ENCODE measurements around the gene SLC1A7. TPM values are rescaled to one million over a fixed set of nuclear protein-coding genes. Genes with fewer than 3 reads are reported as not detected.

The SLC1A7 gene
- total RNA-seq, 1 experiment from 2014 or later: not detected

- no peak for ATAC-seq
- ChIA-PET POLR2A (no interaction called here), CTCF (no interaction called here), RAD21 (ENCODE audit: low non-redundant PET in 1 of 2, low total read pairs in 2 of 2, uncharacterized antibody in 2 of 2, unreplicated experiment in 2 of 2) (no interaction called here)
- TF ChIP-seq SP1 (IDR thresholded peaks at IDR 0.05; ENCODE audit: low read depth): no peak
- TF ChIP-seq CBX3 (IDR thresholded peaks at IDR 0.05; ENCODE audit: low read depth): no peak
- TF ChIP-seq JUND (IDR thresholded peaks at IDR 0.05): no peak
- TF ChIP-seq POLR2AphosphoS5 (IDR thresholded peaks at IDR 0.05; ENCODE audit: low read depth, low read length): no peak
- TF ChIP-seq EZH2 (IDR thresholded peaks at IDR 0.05): no peak
- no peak for TF ChIP-seq CEBPB (IDR thresholded peaks at IDR 0.05; ENCODE audit: low read depth)
- no peak for TF ChIP-seq RAD21 (IDR thresholded peaks at IDR 0.05; ENCODE audit: low read depth)
- TF ChIP-seq TCF7L2 (IDR thresholded peaks at IDR 0.05; ENCODE audit: borderline replicate concordance, extremely low read depth, insufficient read depth, insufficient read length): no peak
- no peak for TF ChIP-seq EZH2phosphoT487 (IDR thresholded peaks at IDR 0.05; ENCODE audit: borderline replicate concordance)
- TF ChIP-seq POLR2A (IDR thresholded peaks at IDR 0.05; ENCODE audit: borderline replicate concordance, extremely low read depth, insufficient read depth, insufficient read length): no peak
- no peak for TF ChIP-seq ATF3 (IDR thresholded peaks at IDR 0.05)
- no peak for TF ChIP-seq EGR1 (IDR thresholded peaks at IDR 0.05; ENCODE audit: low read depth)
- TF ChIP-seq REST (IDR thresholded peaks at IDR 0.05; ENCODE audit: low read depth): no peak
- TF ChIP-seq YY1 (IDR thresholded peaks at IDR 0.05; ENCODE audit: extremely low read depth, insufficient replicate concordance, low read depth, low read length): no peak
- no peak for TF ChIP-seq SRF (IDR thresholded peaks at IDR 0.05; ENCODE audit: low read depth)
- no peak for TF ChIP-seq MAX (IDR thresholded peaks at IDR 0.05)
- Histone ChIP-seq H3K79me2 (ENCODE audit: insufficient read depth, low read length) (no peaks in the 10 kb centered on the region), H3K9me3 (ENCODE audit: control insufficient read depth in 1 of 2, insufficient read depth in 1 of 2, low read depth in 1 of 2, low read length in 2 of 2) (no peaks in the 10 kb centered on the region), H3K36me3 (ENCODE audit: control insufficient read depth in 1 of 2, insufficient read depth in 2 of 2, low read length in 2 of 2) (no peaks in the 10 kb centered on the region), H3K4me3 (replicated peaks in 1 of 2; ENCODE audit: low read depth in 1 of 2, low read length in 2 of 2) (no peak overlapping the region), H3K9ac (ENCODE audit: low read length) (no peak overlapping the region), H3K27ac (ENCODE audit: low read depth, low read length) (no peak overlapping the region), H4K20me1 (ENCODE audit: insufficient read depth) (no peaks in the 10 kb centered on the region), H3K9me2 (ENCODE audit: insufficient read depth) (no peaks in the 10 kb centered on the region), H2AFZ (ENCODE audit: low read depth, low read length, poor library complexity, severe bottlenecking) (no peak overlapping the region), H3K4me1 (ENCODE audit: control insufficient read depth in 1 of 2, insufficient read depth in 2 of 2, low read length in 2 of 2) (peaks cover 0 to 21% of the 10 kb centered on the region in 2 experiments; a peak in 2 of 4 replicates), H3K27me3 (ENCODE audit: insufficient read depth, low read length) (no peaks in the 10 kb centered on the region), H3K4me2 (ENCODE audit: low read length) (no peak overlapping the region)
- intact Hi-C loops (cut with micrococcal nuclease): no loop called here
- no peak for DNase-seq (ENCODE audit: low read depth, low spot score)
- no TSS peak for BruUV-seq (replicated peaks)
These were observed 53.7 kb downstream of the SLC1A7 start for GRCh38 chr1:53088616-53089300.

Data from HCT116 (cell line).